H9 (cell line): ENCODE results near the gene LMO3. TPM values are rescaled to one million over a fixed set of nuclear protein-coding genes. Genes with fewer than 3 reads are reported as not detected.

Source experiments
- DNase-seq: peaks from one replicate; pipeline ENCODE4 v3.0.0-alpha.2; 2017
- H2AFZ ChIP-seq: one replicate; pipeline ENCODE4 v1.6.1; 2013; ENCODE audit warnings: mild to moderate bottlenecking, low read length, control low read depth, moderate library complexity
- H2AK5ac ChIP-seq: 2 replicates; pipeline ENCODE4 v1.6.1; 2013; ENCODE audit warnings: low read length, control low read depth, mixed read lengths; ENCODE audit not compliant: insufficient read length
- H2BK120ac ChIP-seq: one replicate; pipeline ENCODE4 v1.6.1; 2013; ENCODE audit warnings: low read depth, mild to moderate bottlenecking, low read length, control low read depth, inconsistent platforms; ENCODE audit not compliant: poor library complexity, severe bottlenecking
- H2BK12ac ChIP-seq: 2 replicates; pipeline ENCODE4 v1.6.1; 2013; ENCODE audit warnings: low read length, control low read depth, mixed read lengths, low read depth; ENCODE audit not compliant: insufficient read length
- H2BK15ac ChIP-seq: 2 replicates; pipeline ENCODE4 v1.6.1; 2013; ENCODE audit warnings: low read depth, low read length, control low read depth
- H2BK20ac ChIP-seq: one replicate; pipeline ENCODE4 v1.6.1; 2013; ENCODE audit warnings: low read depth, mild to moderate bottlenecking, low read length, control low read depth, inconsistent platforms; ENCODE audit not compliant: poor library complexity, severe bottlenecking
- H2BK5ac ChIP-seq: 2 replicates; pipeline ENCODE4 v1.6.1; 2013; ENCODE audit warnings: low read length, control low read depth, mixed read lengths; ENCODE audit not compliant: insufficient read length
- H3K14ac ChIP-seq: 2 replicates; pipeline ENCODE4 v1.6.1; 2013; ENCODE audit warnings: low read length, control low read depth; ENCODE audit not compliant: insufficient read depth
- H3K18ac ChIP-seq: 2 replicates; pipeline ENCODE4 v1.6.1; 2013; ENCODE audit warnings: low read depth, mild to moderate bottlenecking, mixed read lengths, low read length, control low read depth; ENCODE audit not compliant: insufficient read length
- H3K23ac ChIP-seq: 2 replicates; pipeline ENCODE4 v1.6.1; 2013; ENCODE audit warnings: low read length, control low read depth, mixed read lengths, low read depth; ENCODE audit not compliant: insufficient read length
- H3K23me2 ChIP-seq: 2 replicates; pipeline ENCODE4 v1.6.1; 2013; ENCODE audit warnings: low read depth, mild to moderate bottlenecking, mixed read lengths, low read length, control low read depth; ENCODE audit not compliant: insufficient read length, poor library complexity, severe bottlenecking
- H3K27ac ChIP-seq: 2 replicates; pipeline ENCODE4 v1.5.1; 2013; ENCODE audit warnings: low read length, control low read depth, mixed read lengths, low read depth; ENCODE audit not compliant: insufficient read length
- H3K27me3 ChIP-seq: 2 replicates; pipeline ENCODE4 v1.6.1; 2013; ENCODE audit warnings: low read length, control low read depth, inconsistent platforms; ENCODE audit not compliant: insufficient read depth
- H3K4ac ChIP-seq: 2 replicates; pipeline ENCODE4 v1.6.1; 2013; ENCODE audit warnings: low read depth, mild to moderate bottlenecking, control low read depth, inconsistent platforms, low read length, moderate library complexity
- H3K4me1 ChIP-seq: 2 replicates; pipeline ENCODE4 v1.6.1; 2013; ENCODE audit warnings: low read length, control low read depth, inconsistent platforms; ENCODE audit not compliant: insufficient read depth
- H3K4me2 ChIP-seq: 2 replicates; pipeline ENCODE4 v1.6.1; 2013; ENCODE audit warnings: low read length, control low read depth, mixed read lengths; ENCODE audit not compliant: insufficient read length, insufficient read depth
- H3K56ac ChIP-seq: 2 replicates; pipeline ENCODE4 v1.6.1; 2013; ENCODE audit warnings: low read depth, mild to moderate bottlenecking, mixed read lengths, low read length, control low read depth; ENCODE audit not compliant: insufficient read length
- H3K79me1 ChIP-seq: 2 replicates; pipeline ENCODE4 v1.6.1; 2013; ENCODE audit warnings: low read depth, mild to moderate bottlenecking, moderate library complexity, low read length, control low read depth, inconsistent platforms; ENCODE audit not compliant: insufficient read depth, poor library complexity, severe bottlenecking
- H3K79me2 ChIP-seq: 2 replicates; pipeline ENCODE4 v1.6.1; 2013; ENCODE audit warnings: low read length, control low read depth, inconsistent platforms; ENCODE audit not compliant: insufficient read depth
- H3K9ac ChIP-seq: 2 replicates; pipeline ENCODE4 v1.6.1; 2013; ENCODE audit warnings: low read length, control low read depth, mixed read lengths; ENCODE audit not compliant: insufficient read length; ENCODE audit errors: extremely low read depth
- H3K9me3 ChIP-seq: one replicate; pipeline ENCODE4 v1.6.1; 2013; ENCODE audit warnings: low read depth, low read length, inconsistent platforms; ENCODE audit not compliant: control insufficient read depth
- H3T11ph ChIP-seq: one replicate; pipeline ENCODE4 v1.6.1; 2013; ENCODE audit warnings: mild to moderate bottlenecking, low read length, control low read depth, inconsistent platforms
- H4K20me1 ChIP-seq: one replicate; pipeline ENCODE4 v1.6.1; 2013; ENCODE audit not compliant: control insufficient read depth, insufficient read length, insufficient read depth
- H4K5ac ChIP-seq: 2 replicates; pipeline ENCODE4 v1.6.1; 2013; ENCODE audit warnings: low read depth, mild to moderate bottlenecking, mixed read lengths, low read length, control low read depth; ENCODE audit not compliant: insufficient read length
- H4K8ac ChIP-seq: replicated peaks from 2 replicates; pipeline ENCODE4 v1.6.1; 2013; ENCODE audit warnings: low read length, control low read depth, mixed read lengths, low read depth; ENCODE audit not compliant: insufficient read length
- H4K91ac ChIP-seq: 2 replicates; pipeline ENCODE4 v1.6.1; 2013; ENCODE audit warnings: low read depth, mild to moderate bottlenecking, moderate library complexity, mixed read lengths, low read length, control low read depth; ENCODE audit not compliant: insufficient read length
- H3K27ac Mint-ChIP-seq, 3 experiments: 2 replicates in 2 of 3; 3 replicates in 1 of 3; pipeline ENCODE4 v1.8.0; 2020 to 2021; ENCODE audit warnings: mixed read lengths in 3 of 3, mild to moderate bottlenecking in 1 of 3, moderate library complexity in 1 of 3
- H3K27me3 Mint-ChIP-seq: 2 replicates; pipeline ENCODE4 v1.8.0; 2021; ENCODE audit warnings: low read depth, mild to moderate bottlenecking, moderate library complexity, mixed read lengths
- H3K36me3 Mint-ChIP-seq, 3 experiments: 2 replicates in 2 of 3; 3 replicates in 1 of 3; pipeline ENCODE4 v1.8.0; 2020 to 2021; ENCODE audit warnings: low read depth in 3 of 3, mixed read lengths in 3 of 3; ENCODE audit not compliant: insufficient read depth in 1 of 3
- H3K4me1 Mint-ChIP-seq, 2 experiments: 2 replicates each; pipeline ENCODE4 v1.8.0; 2020; ENCODE audit warnings: mixed read lengths in 2 of 2
- H3K4me3 Mint-ChIP-seq, 2 experiments: 2 replicates in 1 of 2; 3 replicates in 1 of 2; pipeline ENCODE4 v1.8.0; 2020 to 2021; ENCODE audit warnings: mild to moderate bottlenecking in 2 of 2, mixed read lengths in 2 of 2, moderate library complexity in 1 of 2
- H3K9me3 Mint-ChIP-seq, 2 experiments: 2 replicates in 1 of 2; 3 replicates in 1 of 2; pipeline ENCODE4 v1.8.0; 2020; ENCODE audit warnings: mild to moderate bottlenecking in 2 of 2, mixed read lengths in 2 of 2, moderate library complexity in 1 of 2
- WGBS: extraction: QIAGEN DNeasy Blood & Tissue Kit; methylation state at CpG from one replicate; pipeline ENCODE4 v1.1.7; 2013; ENCODE audit warnings: missing lambda C conversion rate, low lambda C conversion rate, mixed read lengths; ENCODE audit not compliant: insufficient read length; ENCODE audit errors: extremely low coverage; 5-methylcytosine and 5-hydroxymethylcytosine counted together
- total RNA-seq: library from RNA; stranded (reverse); gene quantifications from 2 replicates; pipeline ENCODE4 v1.2.1, GENCODE V29; 2021
- TF ChIP-seq, protein P1 (sequence below): fragments of 200-600 bp; sonication (generic); conservative IDR thresholded peaks from 3 replicates; pipeline ENCODE4 v1.8.0; 2021; ENCODE audit warnings: antibody characterized with exemption, mild to moderate bottlenecking

The LMO3 gene
- total RNA-seq, 1 experiment from 2014 or later, result not detected

DNA sequence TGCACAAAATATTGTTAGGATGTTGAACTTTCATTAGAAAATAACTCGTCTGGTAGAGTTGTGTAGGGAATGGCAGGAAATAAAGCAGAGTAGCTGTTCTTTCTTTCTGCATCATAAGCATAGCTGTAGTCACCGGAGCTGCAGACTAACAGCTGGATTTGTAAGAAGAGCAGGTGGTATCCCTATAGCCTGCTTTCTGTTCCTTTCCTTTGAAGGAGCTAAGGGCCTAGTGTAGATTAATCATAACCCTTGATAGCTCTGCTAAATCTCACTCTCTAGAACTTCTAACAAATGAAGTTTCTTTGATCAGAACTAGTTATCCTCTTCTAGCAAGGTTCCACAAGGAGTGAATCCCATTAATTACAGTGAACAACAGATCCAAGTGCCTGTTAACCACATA lies 3.5 kb downstream of the LMO3 start:
- Histone ChIP-seq H4K20me1 (no peaks in the 10 kb centered on the region), H3K27me3 (peaks cover 2% of the 10 kb centered on the region; the same call in 1 of the 2 replicates), H3K4ac (no peak overlapping the region), H2BK120ac (no peak overlapping the region), H2BK20ac (no peak overlapping the region), H2AK5ac (no peak overlapping the region), H3K9ac (no peak overlapping the region), H4K8ac (no peak overlapping the region), H4K5ac (no peak overlapping the region), H3K23me2 (peaks cover 28% of the 10 kb centered on the region), H3K56ac (no peak overlapping the region), H2BK15ac (no peak overlapping the region), H3K23ac (no peak overlapping the region), H2AFZ (no peak overlapping the region), H2BK5ac (no peak overlapping the region), H3T11ph (no peak overlapping the region), H3K27ac (no peak overlapping the region), H4K91ac (no peak overlapping the region), H3K79me2 (no peaks in the 10 kb centered on the region), H3K79me1 (no peaks in the 10 kb centered on the region), H3K14ac (no peak overlapping the region), H3K4me2 (no peak overlapping the region), H3K4me1 (no peaks in the 10 kb centered on the region; the same call in 1 of the 2 replicates), H3K18ac (no peak overlapping the region), H2BK12ac (no peak overlapping the region), H3K9me3 (no peaks in the 10 kb centered on the region)
- DNase-seq, result no peak
- no CpG with 5 or more reads among the region's 2 CpGs for WGBS
- H3K4me1 Mint-ChIP-seq, result peaks cover 30 to 43% of the 10 kb centered on the region in 2 experiments
- H3K4me3 Mint-ChIP-seq, result no peak overlapping the region
- no peak overlapping the region for H3K27ac Mint-ChIP-seq
- H3K36me3 Mint-ChIP-seq, result no peaks in the 10 kb centered on the region; a peak in 1 of 7 replicates
- TF ChIP-seq, protein P1, sequence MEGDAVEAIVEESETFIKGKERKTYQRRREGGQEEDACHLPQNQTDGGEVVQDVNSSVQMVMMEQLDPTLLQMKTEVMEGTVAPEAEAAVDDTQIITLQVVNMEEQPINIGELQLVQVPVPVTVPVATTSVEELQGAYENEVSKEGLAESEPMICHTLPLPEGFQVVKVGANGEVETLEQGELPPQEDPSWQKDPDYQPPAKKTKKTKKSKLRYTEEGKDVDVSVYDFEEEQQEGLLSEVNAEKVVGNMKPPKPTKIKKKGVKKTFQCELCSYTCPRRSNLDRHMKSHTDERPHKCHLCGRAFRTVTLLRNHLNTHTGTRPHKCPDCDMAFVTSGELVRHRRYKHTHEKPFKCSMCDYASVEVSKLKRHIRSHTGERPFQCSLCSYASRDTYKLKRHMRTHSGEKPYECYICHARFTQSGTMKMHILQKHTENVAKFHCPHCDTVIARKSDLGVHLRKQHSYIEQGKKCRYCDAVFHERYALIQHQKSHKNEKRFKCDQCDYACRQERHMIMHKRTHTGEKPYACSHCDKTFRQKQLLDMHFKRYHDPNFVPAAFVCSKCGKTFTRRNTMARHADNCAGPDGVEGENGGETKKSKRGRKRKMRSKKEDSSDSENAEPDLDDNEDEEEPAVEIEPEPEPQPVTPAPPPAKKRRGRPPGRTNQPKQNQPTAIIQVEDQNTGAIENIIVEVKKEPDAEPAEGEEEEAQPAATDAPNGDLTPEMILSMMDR, result no peak
- H3K9me3 Mint-ChIP-seq, result no peaks in the 10 kb centered on the region
- H3K27me3 Mint-ChIP-seq, result peaks cover 51% of the 10 kb centered on the region
